Measurements from ENCODE around the gene APOC3.

GRCh38 chr11:116840224-116840745 lies 10.6 kb downstream of the APOC3 start:
- TF ChIP-seq REST (IDR thresholded peaks at IDR 0.05; ENCODE audit: insufficient read depth in 1 of 2, low read depth in 2 of 2, low read length in 2 of 2) (no peak), SIN3A (IDR thresholded peaks at IDR 0.05; ENCODE audit: borderline replicate concordance, insufficient read depth, low read length) (no peak), TAF1 (IDR thresholded peaks at IDR 0.05; ENCODE audit: borderline replicate concordance, insufficient read depth, low read length) (no peak)

Data from PFSK-1 (cell line).